Activated naive CD8-positive, alpha-beta T cell treated with anti-CD3 and anti-CD28 coated beads, Interleukin-2, amount 10 ng/mL, durations not matched to agents 7 days and 5 days (primary cell): ENCODE results near the gene GSTO1. TPM values are rescaled to one million over a fixed set of nuclear protein-coding genes. Genes with fewer than 3 reads are reported as not detected.

Source experiments
- ATAC-seq: fragments of 150-1000 bp; cut with Tn5 transposase; one replicate; pipeline ENCODE4 v1.10.0; 2021; ENCODE audit warnings: low read depth, moderate library complexity
- POLR2A ChIA-PET: fragments of 350-600 bp; sonication (Branson Sonifier 250); formaldehyde crosslinking; loops from one replicate; lab custom pipeline; 2021; ENCODE audit warnings: antibody characterized with exemption; lab: Charles Lee
- DNase-seq: peaks from one replicate; pipeline ENCODE4 v3.0.0; 2021
- H3K27ac Mint-ChIP-seq: one replicate; pipeline ENCODE4 v1.8.0; 2022; ENCODE audit warnings: mild to moderate bottlenecking, mixed read lengths
- H3K27me3 Mint-ChIP-seq: one replicate; pipeline ENCODE4 v1.8.0; 2022; ENCODE audit warnings: mild to moderate bottlenecking, moderate library complexity, mixed read lengths
- H3K36me3 Mint-ChIP-seq: one replicate; pipeline ENCODE4 v1.8.0; 2021; ENCODE audit warnings: mild to moderate bottlenecking, mixed read lengths
- H3K4me1 Mint-ChIP-seq: one replicate; pipeline ENCODE4 v1.8.0; 2021; ENCODE audit warnings: mixed read lengths
- H3K4me3 Mint-ChIP-seq: one replicate; pipeline ENCODE4 v1.8.0; 2022; ENCODE audit warnings: mild to moderate bottlenecking, moderate library complexity, mixed read lengths
- H3K9me3 Mint-ChIP-seq: one replicate; pipeline ENCODE4 v1.8.0; 2021; ENCODE audit warnings: mixed read lengths
- total RNA-seq, 2 experiments: library from RNA; stranded (reverse); gene quantifications; one replicate each; pipeline ENCODE4 v1.2.3, GENCODE V29; 2021

The GSTO1 gene
- total RNA-seq: 10 to 100 TPM; 92.2 to 97.7 TPM

- peak; percentile 70 for ATAC-seq
- Mint-ChIP-seq H3K9me3 (no peaks in the 10 kb centered on the region), H3K4me1 (peaks cover 47% of the 10 kb centered on the region)
Observed at GRCh38 chr10:104254493-104255310, at the start of gene GSTO1. Gene GSTO1, plus strand, starts transcription at chr10:104254892. Its CDS starts 37 bp downstream, at chr10:104254929.

GRCh38 chr10:104208730-104209129 is 46.0 kb upstream of the GSTO1 start:
- H3K36me3 Mint-ChIP-seq: no peaks in the 10 kb centered on the region
- H3K27me3 Mint-ChIP-seq: peaks cover 29% of the 10 kb centered on the region
- no peak for ATAC-seq
- H3K4me1 Mint-ChIP-seq: no peaks in the 10 kb centered on the region
- no peak overlapping the region for H3K27ac Mint-ChIP-seq
- H3K9me3 Mint-ChIP-seq: no peaks in the 10 kb centered on the region
- POLR2A ChIA-PET: no interaction called here
- no peak for DNase-seq
- H3K4me3 Mint-ChIP-seq: no peak overlapping the region

More at GRCh38 chr10:104254493-104255310, at the start of gene GSTO1:
- POLR2A ChIA-PET: interaction anchor here (0.8 to 4.0 kb wide), 5 partner anchors 12 to 133 kb away, joined by 3 to 29 read pairs (median 9); partner anchors contain the start of genes CFAP43, GSTO2 and SFR1
- Mint-ChIP-seq H3K27me3 (peaks cover 10% of the 10 kb centered on the region), H3K4me3 (peak within 1 kb of the TSS; percentile 99), H3K27ac (peak within 1 kb of the TSS; percentile 93), H3K36me3 (peaks cover 24% of the 10 kb centered on the region)
- DNase-seq: peak; percentile 60

GRCh38 chr10:104209575-104210198 is 45.0 kb upstream of the GSTO1 start:
- no peaks in the 10 kb centered on the region for H3K4me1 Mint-ChIP-seq
- no peak overlapping the region for H3K4me3 Mint-ChIP-seq
- DNase-seq (no peak), ATAC-seq (no peak)
- POLR2A ChIA-PET: no interaction called here
- H3K27ac Mint-ChIP-seq: no peak overlapping the region
- H3K9me3 Mint-ChIP-seq: no peaks in the 10 kb centered on the region
- H3K27me3 Mint-ChIP-seq: peaks cover 26% of the 10 kb centered on the region
- no peaks in the 10 kb centered on the region for H3K36me3 Mint-ChIP-seq

- H3K27ac Mint-ChIP-seq: no peak overlapping the region
- no peaks in the 10 kb centered on the region for H3K9me3 Mint-ChIP-seq
- no peak overlapping the region for H3K4me3 Mint-ChIP-seq
- H3K4me1 Mint-ChIP-seq: peaks cover 4% of the 10 kb centered on the region
- DNase-seq: no peak
- POLR2A ChIA-PET: no interaction called here
- ATAC-seq: no peak
- no peaks in the 10 kb centered on the region for H3K36me3 Mint-ChIP-seq
- peaks cover 29% of the 10 kb centered on the region for H3K27me3 Mint-ChIP-seq
Observed at GRCh38 chr10:104216631-104217030, 38.1 kb upstream of the GSTO1 start.

GRCh38 chr10:104218751-104219150 is 35.9 kb upstream of the GSTO1 start:
- H3K36me3 Mint-ChIP-seq: no peaks in the 10 kb centered on the region
- H3K4me1 Mint-ChIP-seq: peaks cover 4% of the 10 kb centered on the region

GRCh38 chr10:104220522-104220921 is 34.2 kb upstream of the GSTO1 start:
- no peaks in the 10 kb centered on the region for H3K9me3 Mint-ChIP-seq
- peaks cover 4% of the 10 kb centered on the region for H3K4me1 Mint-ChIP-seq
- H3K27me3 Mint-ChIP-seq: peaks cover 31% of the 10 kb centered on the region
- POLR2A ChIA-PET: no interaction called here
- no peaks in the 10 kb centered on the region for H3K36me3 Mint-ChIP-seq
- DNase-seq: no peak
- no peak for ATAC-seq
- no peak overlapping the region for H3K4me3 Mint-ChIP-seq
- no peak overlapping the region for H3K27ac Mint-ChIP-seq

More at GRCh38 chr10:104218751-104219150, 35.9 kb upstream of the GSTO1 start:
- no peaks in the 10 kb centered on the region for H3K9me3 Mint-ChIP-seq
- no peak for DNase-seq
- POLR2A ChIA-PET: no interaction called here
- ATAC-seq: no peak
- H3K27ac Mint-ChIP-seq: no peak overlapping the region
- peaks cover 30% of the 10 kb centered on the region for H3K27me3 Mint-ChIP-seq
- H3K4me3 Mint-ChIP-seq: no peak overlapping the region

GRCh38 chr10:104223304-104223703 is 31.4 kb upstream of the GSTO1 start:
- POLR2A ChIA-PET: no interaction called here
- no peaks in the 10 kb centered on the region for H3K36me3 Mint-ChIP-seq
- peaks cover 44% of the 10 kb centered on the region for H3K27me3 Mint-ChIP-seq
- ATAC-seq (no peak), DNase-seq (no peak)
- H3K27ac Mint-ChIP-seq: no peak overlapping the region
- no peak overlapping the region for H3K4me3 Mint-ChIP-seq
- peaks cover 5% of the 10 kb centered on the region for H3K4me1 Mint-ChIP-seq
- H3K9me3 Mint-ChIP-seq: no peaks in the 10 kb centered on the region

- Mint-ChIP-seq H3K36me3 (no peaks in the 10 kb centered on the region), H3K4me3 (no peak overlapping the region), H3K27ac (no peak overlapping the region), H3K9me3 (peaks cover 3% of the 10 kb centered on the region), H3K27me3 (peaks cover 50% of the 10 kb centered on the region), H3K4me1 (peaks cover 7% of the 10 kb centered on the region)
- ATAC-seq (no peak), DNase-seq (no peak)
- POLR2A ChIA-PET: no interaction called here
Observed at GRCh38 chr10:104230490-104230889, 24.2 kb upstream of the GSTO1 start.

GRCh38 chr10:104231784-104232612 is 22.7 kb upstream of the GSTO1 start, which contains the start of gene CFAP43:
Gene CFAP43, minus strand, starts transcription at chr10:104232364. Its CDS starts 118 bp downstream, at chr10:104232246.
- Mint-ChIP-seq H3K36me3 (no peaks in the 10 kb centered on the region), H3K4me3 (peak within 1 kb of the TSS; percentile 90), H3K27ac (peak within 1 kb of the TSS; percentile 66), H3K9me3 (peaks cover 7% of the 10 kb centered on the region), H3K4me1 (peaks cover 6% of the 10 kb centered on the region), H3K27me3 (peaks cover 57% of the 10 kb centered on the region)
- DNase-seq (peak; percentile 99), ATAC-seq (peak; percentile 100)
- POLR2A ChIA-PET: interaction anchor here (0.5 to 2.3 kb wide), 7 partner anchors 17 to 110 kb away, joined by 3 to 9 read pairs (median 5); partner anchors contain the start of genes GSTO1, GSTO2 and SFR1

- Mint-ChIP-seq H3K4me1 (peaks cover 6% of the 10 kb centered on the region), H3K36me3 (no peaks in the 10 kb centered on the region), H3K27ac (peak overlapping the region; percentile 66), H3K27me3 (peaks cover 55% of the 10 kb centered on the region), H3K4me3 (peak overlapping the region; percentile 90), H3K9me3 (peaks cover 7% of the 10 kb centered on the region)
- POLR2A ChIA-PET: interaction anchor here (0.8 to 2.3 kb wide), 6 partner anchors 16 to 111 kb away, joined by 3 to 9 read pairs (median 6); partner anchors contain the start of genes GSTO1, GSTO2 and SFR1
- ATAC-seq (peak; percentile 35), DNase-seq (no peak)
Observed at GRCh38 chr10:104232613-104233102, 22.0 kb upstream of the GSTO1 start.

- POLR2A ChIA-PET: interaction anchor here (0.5 to 2.3 kb wide), 2 partner anchors 112 to 345 kb away, joined by 5 to 8 read pairs; partner anchors contain the start of gene SFR1
- ATAC-seq (no peak), DNase-seq (no peak)
- H3K27me3 Mint-ChIP-seq: peaks cover 48% of the 10 kb centered on the region
- peak overlapping the region; percentile 58 for H3K4me3 Mint-ChIP-seq
- no peak overlapping the region for H3K27ac Mint-ChIP-seq
- peaks cover 7% of the 10 kb centered on the region for H3K9me3 Mint-ChIP-seq
- no peaks in the 10 kb centered on the region for H3K36me3 Mint-ChIP-seq
- peaks cover 6% of the 10 kb centered on the region for H3K4me1 Mint-ChIP-seq
Observed at GRCh38 chr10:104233817-104234216, 20.9 kb upstream of the GSTO1 start.

GRCh38 chr10:104234934-104235333 is 19.8 kb upstream of the GSTO1 start:
- H3K27me3 Mint-ChIP-seq: peaks cover 47% of the 10 kb centered on the region
- peaks cover 6% of the 10 kb centered on the region for H3K4me1 Mint-ChIP-seq
- H3K9me3 Mint-ChIP-seq: peaks cover 7% of the 10 kb centered on the region
- H3K36me3 Mint-ChIP-seq: no peaks in the 10 kb centered on the region
- POLR2A ChIA-PET: no interaction called here
- H3K4me3 Mint-ChIP-seq: no peak overlapping the region
- ATAC-seq (no peak), DNase-seq (no peak)
- H3K27ac Mint-ChIP-seq: no peak overlapping the region
